HCT116 (cell line): ENCODE data around the gene HOTAIR. TPM values are rescaled to one million over a fixed set of nuclear protein-coding genes. Genes with fewer than 3 reads are reported as not detected.

Experiments
- ATAC-seq: fragments of 200-7000 bp; cut with Tn5 transposase; 2 replicates; pipeline ENCODE4 v1.9.1; 2020; ENCODE audit warnings: mild to moderate bottlenecking, moderate library complexity
- BruUV-seq: library from RNA; stranded (reverse); fragments of 400-500 nt; replicated peaks from 2 replicates; lab custom pipeline; 2021; lab: Mats Ljungman, UMichigan
- CTCF ChIA-PET: fragments of 300-600 bp; sonication (Branson Sonifier 250); formaldehyde crosslinking; loops from one replicate; lab custom pipeline; 2021; ENCODE audit warnings: antibody characterized with exemption; lab: Charles Lee
- POLR2A ChIA-PET: fragments of 300-600, 350-600 bp; sonication (Branson Sonifier 250); formaldehyde crosslinking; loops from one replicate; lab custom pipeline; 2021; ENCODE audit warnings: antibody characterized with exemption; lab: Charles Lee
- RAD21 ChIA-PET, 2 experiments: fragments of 300-600 bp; sonication (Branson Sonifier 250); formaldehyde crosslinking; loops; one replicate each; lab custom pipeline; 2023; ENCODE audit warnings: low total read pairs in 2 of 2; ENCODE audit not compliant: uncharacterized antibody in 2 of 2, unreplicated experiment in 2 of 2, low non-redundant PET in 1 of 2; lab: Charles Lee
- DNase-seq: peaks from one replicate; pipeline ENCODE4 v3.0.0-alpha.2; 2010; ENCODE audit warnings: low read depth, low spot score
- H2AFZ ChIP-seq: fragments of 200-600 bp; shearing (Covaris generic), sonication (generic); 2 replicates; pipeline ENCODE4 v1.6.1; 2017; ENCODE audit warnings: low read depth, mixed run types, mixed read lengths, antibody characterized with exemption, low read length; ENCODE audit not compliant: poor library complexity, severe bottlenecking
- H3K27ac ChIP-seq: 2 replicates; pipeline ENCODE4 v1.5.1; 2012; ENCODE audit warnings: low read depth, low read length
- H3K27me3 ChIP-seq: fragments of 200-600 bp; sonication (generic); 2 replicates; pipeline ENCODE4 v1.6.1; 2016; ENCODE audit warnings: mixed run types, low read length, mixed read lengths; ENCODE audit not compliant: insufficient read depth
- H3K36me3 ChIP-seq, 2 experiments: fragments of 200-500 bp in 1 of 2; fragments of 200-600 bp in 1 of 2; sonication (Bioruptor generic) in 1 of 2; sonication (generic) in 1 of 2; 2 replicates each; pipeline versions ENCODE4 v1.5.1 to v1.6.1; 2014 to 2016; ENCODE audit warnings: low read length in 2 of 2, inconsistent platforms in 1 of 2, mixed read lengths in 1 of 2, mixed run types in 1 of 2; ENCODE audit not compliant: insufficient read depth in 2 of 2, control insufficient read depth in 1 of 2
- H3K4me1 ChIP-seq, 2 experiments: fragments of 200-600 bp in 1 of 2; sonication (generic) in 1 of 2; 2 replicates each; pipeline versions ENCODE4 v1.5.1 to v1.6.1; 2012 to 2017; ENCODE audit warnings: low read length in 2 of 2, inconsistent platforms in 1 of 2, mild to moderate bottlenecking in 1 of 2, mixed read lengths in 1 of 2, mixed run types in 1 of 2, moderate library complexity in 1 of 2; ENCODE audit not compliant: insufficient read depth in 2 of 2, control insufficient read depth in 1 of 2
- H3K4me2 ChIP-seq: fragments of 200-600 bp; sonication (generic); 2 replicates; pipeline ENCODE4 v1.6.1; 2017; ENCODE audit warnings: mixed run types, low read length, mixed read lengths
- H3K4me3 ChIP-seq, 2 experiments: fragments of 200-600 bp in 1 of 2; sonication (generic) in 1 of 2; replicated peaks in 1 of 2; 2 replicates each; pipeline ENCODE4 v1.5.1; 2011 to 2016; ENCODE audit warnings: low read length in 2 of 2, control low read depth in 1 of 2, low read depth in 1 of 2, mild to moderate bottlenecking in 1 of 2, mixed read lengths in 1 of 2, mixed run types in 1 of 2
- H3K79me2 ChIP-seq: fragments of 200-600 bp; sonication (generic); 2 replicates; pipeline ENCODE4 v1.6.1; 2017; ENCODE audit warnings: mild to moderate bottlenecking, mixed run types, low read length, moderate library complexity, mixed read lengths; ENCODE audit not compliant: insufficient read depth
- H3K9ac ChIP-seq: fragments of 200-600 bp; sonication (generic); 2 replicates; pipeline ENCODE4 v1.6.1; 2016; ENCODE audit warnings: low read length, mixed read lengths
- H3K9me2 ChIP-seq: fragments of 200-600 bp; sonication (generic), shearing (Covaris generic); 2 replicates; pipeline ENCODE4 v1.6.1; 2017; ENCODE audit warnings: mixed run types, mild to moderate bottlenecking, moderate library complexity; ENCODE audit not compliant: insufficient read depth
- H3K9me3 ChIP-seq, 2 experiments: fragments of 200-500 bp in 1 of 2; fragments of 200-600 bp in 1 of 2; sonication (Bioruptor generic) in 1 of 2; sonication (generic) in 1 of 2; 2 replicates each; pipeline ENCODE4 v1.6.1; 2014 to 2017; ENCODE audit warnings: low read length in 2 of 2, mixed read lengths in 2 of 2, inconsistent platforms in 1 of 2, low read depth in 1 of 2, mild to moderate bottlenecking in 1 of 2, mixed run types in 1 of 2, moderate library complexity in 1 of 2; ENCODE audit not compliant: control insufficient read depth in 1 of 2, insufficient read depth in 1 of 2
- H4K20me1 ChIP-seq: fragments of 200-600 bp; sonication (generic), shearing (Covaris generic); 2 replicates; pipeline ENCODE4 v1.6.1; 2017; ENCODE audit warnings: mixed run types, mild to moderate bottlenecking, moderate library complexity; ENCODE audit not compliant: insufficient read depth
- ATF3 ChIP-seq: IDR thresholded peaks from 2 replicates; pipeline ENCODE4 v1.6.1; 2012
- EGR1 ChIP-seq: IDR thresholded peaks from 2 replicates; pipeline ENCODE4 v1.6.1; 2012; ENCODE audit warnings: low read depth
- ELF1 ChIP-seq: IDR thresholded peaks from 2 replicates; pipeline ENCODE4 v1.6.1; 2012; ENCODE audit warnings: low read depth, borderline replicate concordance
- EZH2 ChIP-seq: fragments of 200-600 bp; sonication (generic); IDR thresholded peaks from 2 replicates; pipeline ENCODE4 v1.6.1; 2017; ENCODE audit warnings: antibody characterized with exemption, mixed run types
- EZH2phosphoT487 ChIP-seq: fragments of 200-600 bp; IDR thresholded peaks from 2 replicates; pipeline ENCODE4 v1.6.1; 2018; ENCODE audit warnings: antibody characterized with exemption, borderline replicate concordance
- FOSL1 ChIP-seq: IDR thresholded peaks from 2 replicates; pipeline ENCODE4 v1.6.1; 2012; ENCODE audit warnings: low read depth
- JUND ChIP-seq: IDR thresholded peaks from 2 replicates; pipeline ENCODE4 v1.6.1; 2012
- MAX ChIP-seq: IDR thresholded peaks from 2 replicates; pipeline ENCODE4 v1.6.1; 2012
- RAD21 ChIP-seq: IDR thresholded peaks from 2 replicates; pipeline ENCODE4 v1.6.1; 2012; ENCODE audit warnings: low read depth, mild to moderate bottlenecking
- SIN3A ChIP-seq: IDR thresholded peaks from 2 replicates; pipeline ENCODE4 v1.6.1; 2012; ENCODE audit warnings: low read depth
- SP1 ChIP-seq: IDR thresholded peaks from 2 replicates; pipeline ENCODE4 v1.6.1; 2012; ENCODE audit warnings: low read depth
- SRF ChIP-seq: IDR thresholded peaks from 2 replicates; pipeline ENCODE4 v1.6.1; 2012; ENCODE audit warnings: low read depth
- TCF7L2 ChIP-seq: IDR thresholded peaks from 2 replicates; pipeline ENCODE4 v1.7.0; 2011; ENCODE audit warnings: borderline replicate concordance, inconsistent platforms; ENCODE audit not compliant: insufficient read depth, insufficient read length; ENCODE audit errors: extremely low read depth
- YY1 ChIP-seq: IDR thresholded peaks from 2 replicates; pipeline ENCODE4 v1.6.1; 2011; ENCODE audit warnings: low read length, low read depth, moderate library complexity, mild to moderate bottlenecking; ENCODE audit not compliant: insufficient replicate concordance; ENCODE audit errors: extremely low read depth
- ZFX ChIP-seq: fragments of 450-650 bp; IDR thresholded peaks from 2 replicates; pipeline ENCODE4 v1.6.1; 2017
- ZNF274 ChIP-seq: fragments of 200-500 bp; sonication (Bioruptor generic); IDR thresholded peaks from 2 replicates; pipeline ENCODE4 v1.6.1; 2014; ENCODE audit warnings: mild to moderate bottlenecking, low read depth, low read length, inconsistent platforms
- intact Hi-C: fragments of 100-400 bp; cut with micrococcal nuclease; formaldehyde crosslinking; loops from 2 replicates; pipeline ENCODE4 v1.10.0; 2022
- total RNA-seq: library from RNA; stranded (reverse); gene quantifications from one replicate; pipeline ENCODE4 v1.2.1, GENCODE V29; 2021; ENCODE audit not compliant: unreplicated experiment
- TF ChIP-seq, protein P1 (sequence below): IDR thresholded peaks from 2 replicates; pipeline ENCODE4 v1.6.1; 2012; ENCODE audit warnings: low read depth

The HOTAIR gene
- total RNA-seq, 1 experiment from 2014 or later, result 0.25 TPM

- Histone ChIP-seq H2AFZ (no peak overlapping the region), H4K20me1 (no peaks in the 10 kb centered on the region), H3K4me2 (no peak overlapping the region), H3K9me3 (no peaks in the 10 kb centered on the region), H3K9me2 (no peaks in the 10 kb centered on the region), H3K79me2 (peaks cover 31% of the 10 kb centered on the region), H3K4me3 (no peak overlapping the region), H3K27ac (no peak overlapping the region), H3K36me3 (peaks cover 0 to 6% of the 10 kb centered on the region in 2 experiments; a peak in 1 of 4 replicates), H3K9ac (no peak overlapping the region), H3K4me1 (peaks cover 13 to 32% of the 10 kb centered on the region in 2 experiments), H3K27me3 (no peaks in the 10 kb centered on the region)
- intact Hi-C loops, result no loop called here
- ChIA-PET CTCF (interaction anchor here (1.0 to 2.2 kb wide), 4 partner anchors 17 to 199 kb away, joined by 3 to 8 read pairs (median 6); partner anchors contain the start of gene HOXC10), RAD21 (no interaction called here), POLR2A (no interaction called here)
- DNase-seq, result no peak
- TF ChIP-seq SP1 (no peak), ATF3 (no peak), EGR1 (no peak), FOSL1 (no peak), RAD21 (no peak), EZH2 (no peak), SRF (no peak), ZNF274 (no peak), SIN3A (no peak), YY1 (no peak), MAX (no peak), TCF7L2 (no peak), ELF1 (no peak), EZH2phosphoT487 (no peak), ZFX (no peak), JUND (no peak)
- TF ChIP-seq, protein P1, sequence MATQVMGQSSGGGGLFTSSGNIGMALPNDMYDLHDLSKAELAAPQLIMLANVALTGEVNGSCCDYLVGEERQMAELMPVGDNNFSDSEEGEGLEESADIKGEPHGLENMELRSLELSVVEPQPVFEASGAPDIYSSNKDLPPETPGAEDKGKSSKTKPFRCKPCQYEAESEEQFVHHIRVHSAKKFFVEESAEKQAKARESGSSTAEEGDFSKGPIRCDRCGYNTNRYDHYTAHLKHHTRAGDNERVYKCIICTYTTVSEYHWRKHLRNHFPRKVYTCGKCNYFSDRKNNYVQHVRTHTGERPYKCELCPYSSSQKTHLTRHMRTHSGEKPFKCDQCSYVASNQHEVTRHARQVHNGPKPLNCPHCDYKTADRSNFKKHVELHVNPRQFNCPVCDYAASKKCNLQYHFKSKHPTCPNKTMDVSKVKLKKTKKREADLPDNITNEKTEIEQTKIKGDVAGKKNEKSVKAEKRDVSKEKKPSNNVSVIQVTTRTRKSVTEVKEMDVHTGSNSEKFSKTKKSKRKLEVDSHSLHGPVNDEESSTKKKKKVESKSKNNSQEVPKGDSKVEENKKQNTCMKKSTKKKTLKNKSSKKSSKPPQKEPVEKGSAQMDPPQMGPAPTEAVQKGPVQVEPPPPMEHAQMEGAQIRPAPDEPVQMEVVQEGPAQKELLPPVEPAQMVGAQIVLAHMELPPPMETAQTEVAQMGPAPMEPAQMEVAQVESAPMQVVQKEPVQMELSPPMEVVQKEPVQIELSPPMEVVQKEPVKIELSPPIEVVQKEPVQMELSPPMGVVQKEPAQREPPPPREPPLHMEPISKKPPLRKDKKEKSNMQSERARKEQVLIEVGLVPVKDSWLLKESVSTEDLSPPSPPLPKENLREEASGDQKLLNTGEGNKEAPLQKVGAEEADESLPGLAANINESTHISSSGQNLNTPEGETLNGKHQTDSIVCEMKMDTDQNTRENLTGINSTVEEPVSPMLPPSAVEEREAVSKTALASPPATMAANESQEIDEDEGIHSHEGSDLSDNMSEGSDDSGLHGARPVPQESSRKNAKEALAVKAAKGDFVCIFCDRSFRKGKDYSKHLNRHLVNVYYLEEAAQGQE, result no peak
- no TSS peak for BruUV-seq
- ATAC-seq, result no peak
These were observed 27.6 kb upstream of the HOTAIR start for GRCh38 chr12:54002278-54002914.
